Right ventricle myocardium inferior (tissue), 1 donor: ENCODE data around the gene FBRSL1. TPM values are rescaled to one million over a fixed set of nuclear protein-coding genes. Genes with fewer than 3 reads are reported as not detected.
"Not testable (repeated sequence)": the region's sequence is repeated elsewhere in the genome, so short reads cannot be mapped to it uniquely, and the experiment has no call there.

Experiments
- ATAC-seq: fragments of 200-7000 bp; cut with Tn5 transposase; one replicate; pipeline ENCODE4 v1.9.1; 2020; ENCODE audit warnings: mild to moderate bottlenecking, moderate library complexity
- DNase-seq: peaks from one replicate; pipeline ENCODE4 v3.0.0; 2021; ENCODE audit errors: missing footprints
- intact Hi-C: fragments of 100-400 bp; cut with DNase I; formaldehyde crosslinking; loops from one replicate; pipeline ENCODE4 v1.11.0; 2022
- total RNA-seq: library from RNA; stranded (reverse); fragmentation: NEBNext Ultra II Directional; extraction: Animal tissue kit (Norgen Biotek cat#: 25700); gene quantifications from one replicate; pipeline ENCODE4 v1.2.1, GENCODE V29; 2021
- donor health status: DM: no; HTN: yes; CAD: no; lungs with severe emphysema.

FBRSL1 gene
- total RNA-seq, 1 donor from 2014 or later = 51.9 TPM

- DNase-seq (peak; percentile 45), ATAC-seq (no peak)
- intact Hi-C loops = no loop called here
These were observed 37.2 kb upstream of the FBRSL1 start for GRCh38 chr12:132452596-132453350.

- ATAC-seq (no peak), DNase-seq (peak; percentile 37)
- intact Hi-C loops = no loop called here
These were observed 36.4 kb upstream of the FBRSL1 start for GRCh38 chr12:132453361-132454192.

GRCh38 chr12:132454193-132454932, 35.6 kb upstream of the FBRSL1 start:
- intact Hi-C loops = no loop called here
- ATAC-seq (no peak), DNase-seq (peak; percentile 52)

- ATAC-seq (no peak), DNase-seq (peak; percentile 52)
- intact Hi-C loops = no loop called here
These were observed 35.0 kb upstream of the FBRSL1 start for GRCh38 chr12:132454933-132455418.

GRCh38 chr12:132455565-132455964, 34.4 kb upstream of the FBRSL1 start:
- intact Hi-C loops = no loop called here
- peak; percentile 11 for DNase-seq
- ATAC-seq = no peak

GRCh38 chr12:132456186-132456943, 33.6 kb upstream of the FBRSL1 start:
- intact Hi-C loops = no loop called here
- no peak for ATAC-seq
- DNase-seq = peak; percentile 46

- ATAC-seq (no peak), DNase-seq (peak; percentile 56)
- intact Hi-C loops = no loop called here
These were observed 32.9 kb upstream of the FBRSL1 start for GRCh38 chr12:132456944-132457495.

GRCh38 chr12:132458441-132458840, 31.5 kb upstream of the FBRSL1 start:
- intact Hi-C loops = no loop called here
- DNase-seq (no peak), ATAC-seq (no peak)

GRCh38 chr12:132458846-132459641, 30.9 kb upstream of the FBRSL1 start:
- ATAC-seq (no peak), DNase-seq (peak; percentile 37)
- intact Hi-C loops = no loop called here

- no peak for ATAC-seq
- DNase-seq = peak; percentile 25
- intact Hi-C loops = no loop called here
These were observed 29.4 kb upstream of the FBRSL1 start for GRCh38 chr12:132460571-132460970.

- DNase-seq (peak; percentile 11), ATAC-seq (no peak)
- intact Hi-C loops = no loop called here
These were observed 28.4 kb upstream of the FBRSL1 start for GRCh38 chr12:132461526-132461925.

GRCh38 chr12:132462788-132463187, 27.2 kb upstream of the FBRSL1 start:
- intact Hi-C loops = no loop called here
- ATAC-seq (no peak), DNase-seq (peak; percentile 11)

- DNase-seq, intact Hi-C loops, ATAC-seq: not testable (repeated sequence)
These were observed 26.5 kb upstream of the FBRSL1 start for GRCh38 chr12:132463284-132463924.

GRCh38 chr12:132464304-132464703, 25.6 kb upstream of the FBRSL1 start:
- ATAC-seq, intact Hi-C loops, DNase-seq: not testable (repeated sequence)

GRCh38 chr12:132464820-132465219, 25.1 kb upstream of the FBRSL1 start:
- intact Hi-C loops = no loop called here
- ATAC-seq = no peak
- peak; percentile 64 for DNase-seq

GRCh38 chr12:132465269-132466190, 24.4 kb upstream of the FBRSL1 start:
- ATAC-seq (no peak), DNase-seq (peak; percentile 14)
- intact Hi-C loops = no loop called here
